PC-3 (cell line): ENCODE data around the gene ZBTB7B.

Experiments
- CTCF ChIP-seq: fragments of 300-600 bp; sonication (generic); conservative IDR thresholded peaks from 2 replicates; pipeline ENCODE4 v1.5.1; 2017; ENCODE audit warnings: antibody characterized with exemption, low read depth, mild to moderate bottlenecking, low read length
- EZH2 ChIP-seq: fragments of 300-600 bp; sonication (generic); IDR thresholded peaks from one replicate; pipeline ENCODE4 v1.6.1; 2017; ENCODE audit warnings: antibody characterized with exemption, mild to moderate bottlenecking, low read length; ENCODE audit not compliant: unreplicated experiment

- TF ChIP-seq CTCF (no peak), EZH2 (no peak)
Observed at GRCh38 chr1:155029513-155030242, 27.1 kb downstream of the ZBTB7B start.
